HL-60 (cell line): ENCODE data around the gene GRIA3.

Experiments
- CTCF ChIP-seq: IDR thresholded peaks from one replicate; pipeline ENCODE4 v1.5.1; 2011; ENCODE audit warnings: low read length, control low read depth, inconsistent platforms; ENCODE audit not compliant: insufficient read depth
- GABPA ChIP-seq: IDR thresholded peaks from 2 replicates; pipeline ENCODE4 v1.6.1; 2012; ENCODE audit warnings: low read depth
- POLR2AphosphoS5 ChIP-seq: IDR thresholded peaks from 2 replicates; pipeline ENCODE4 v1.6.1; 2012; ENCODE audit warnings: low read depth
- REST ChIP-seq: IDR thresholded peaks from 2 replicates; pipeline ENCODE4 v1.6.1; 2012; ENCODE audit warnings: low read depth; ENCODE audit not compliant: insufficient replicate concordance

GRCh38 chrX:123206176-123206575 is 22.1 kb downstream of the GRIA3 start:
- TF ChIP-seq CTCF: no peak
- TF ChIP-seq REST: no peak
- no peak for TF ChIP-seq POLR2AphosphoS5
- no peak for TF ChIP-seq GABPA
